ENCODE results near the gene MLXIP.

DNA sequence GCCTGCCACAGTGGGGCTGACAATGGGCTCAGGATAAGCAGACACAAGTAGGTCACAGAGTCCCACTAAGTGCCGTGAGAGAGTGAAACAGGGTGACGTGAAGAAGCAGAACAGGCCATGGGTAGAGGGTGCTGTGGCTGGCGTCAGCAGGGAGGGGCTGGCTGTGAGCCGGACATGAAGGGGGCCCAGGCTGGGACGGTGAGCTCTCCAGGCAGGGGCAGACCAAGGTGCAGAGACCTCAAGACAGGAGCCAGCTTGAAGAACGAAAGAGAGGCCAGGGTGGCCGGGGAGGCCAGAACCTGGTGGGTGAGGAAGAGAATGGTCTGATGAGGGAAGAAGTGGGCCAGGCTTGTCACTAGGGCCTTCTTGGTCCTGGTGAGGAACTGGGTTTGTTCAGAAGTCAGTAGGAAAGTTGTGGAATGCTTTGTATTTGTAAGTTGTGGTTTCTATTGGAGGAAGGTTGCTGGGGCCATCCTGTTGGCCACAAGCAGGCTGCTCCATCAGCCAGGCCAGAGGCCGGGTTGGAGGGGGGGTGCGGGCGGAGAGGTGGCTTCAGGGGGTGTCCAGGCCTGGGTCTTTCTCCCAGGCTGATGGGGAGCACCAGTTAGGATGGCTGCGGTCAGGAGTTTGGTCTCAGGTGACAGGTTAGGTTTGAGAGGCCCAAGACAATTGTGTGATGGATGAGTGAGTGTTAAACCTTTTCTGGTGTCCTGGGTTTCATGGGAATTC lies 21.4 kb upstream of the MLXIP start:
- no peak for TF ChIP-seq SAP30 (IDR thresholded peaks at IDR 0.05; ENCODE audit: insufficient read depth, insufficient replicate concordance, low read length)
- no peak for TF ChIP-seq CTCF (IDR thresholded peaks at IDR 0.05; ENCODE audit: control extremely low read depth in 1 of 3, insufficient read depth in 1 of 3, low read depth in 1 of 3, low read length in 3 of 3)
- TF ChIP-seq POLR2AphosphoS5 (IDR thresholded peaks at IDR 0.05; ENCODE audit: low read depth, low read length), result no peak
- no peak for TF ChIP-seq TBP (IDR thresholded peaks at IDR 0.05; ENCODE audit: low read depth, low read length)
- TF ChIP-seq EZH2 (IDR thresholded peaks at IDR 0.05; ENCODE audit: low read depth, low read length, severe bottlenecking), result no peak
